B cell (primary cell): ENCODE data around the gene ARHGAP26.

Experiments used
- EZH2 ChIP-seq: IDR thresholded peaks from 2 replicates; pipeline ENCODE4 v1.6.1; 2012; ENCODE audit warnings: borderline replicate concordance, low read depth, mild to moderate bottlenecking, moderate library complexity, low read length; ENCODE audit not compliant: insufficient read depth, poor library complexity, severe bottlenecking
- TF ChIP-seq, protein P1 (sequence below): fragments of 200-600 bp; IDR thresholded peaks from one replicate; pipeline ENCODE4 v1.8.0; 2022; ENCODE audit warnings: antibody characterized with exemption, mild to moderate bottlenecking

GRCh38 chr5:143033535-143034250 is 263.5 kb downstream of the ARHGAP26 start:
- TF ChIP-seq, protein P1, sequence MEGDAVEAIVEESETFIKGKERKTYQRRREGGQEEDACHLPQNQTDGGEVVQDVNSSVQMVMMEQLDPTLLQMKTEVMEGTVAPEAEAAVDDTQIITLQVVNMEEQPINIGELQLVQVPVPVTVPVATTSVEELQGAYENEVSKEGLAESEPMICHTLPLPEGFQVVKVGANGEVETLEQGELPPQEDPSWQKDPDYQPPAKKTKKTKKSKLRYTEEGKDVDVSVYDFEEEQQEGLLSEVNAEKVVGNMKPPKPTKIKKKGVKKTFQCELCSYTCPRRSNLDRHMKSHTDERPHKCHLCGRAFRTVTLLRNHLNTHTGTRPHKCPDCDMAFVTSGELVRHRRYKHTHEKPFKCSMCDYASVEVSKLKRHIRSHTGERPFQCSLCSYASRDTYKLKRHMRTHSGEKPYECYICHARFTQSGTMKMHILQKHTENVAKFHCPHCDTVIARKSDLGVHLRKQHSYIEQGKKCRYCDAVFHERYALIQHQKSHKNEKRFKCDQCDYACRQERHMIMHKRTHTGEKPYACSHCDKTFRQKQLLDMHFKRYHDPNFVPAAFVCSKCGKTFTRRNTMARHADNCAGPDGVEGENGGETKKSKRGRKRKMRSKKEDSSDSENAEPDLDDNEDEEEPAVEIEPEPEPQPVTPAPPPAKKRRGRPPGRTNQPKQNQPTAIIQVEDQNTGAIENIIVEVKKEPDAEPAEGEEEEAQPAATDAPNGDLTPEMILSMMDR = no peak
- TF ChIP-seq EZH2 = no peak
